Smooth muscle cell of the brain vasculature (primary cell): ENCODE measurements around the gene CASK.

Experiments
- DNase-seq: peaks from one replicate; pipeline ENCODE4 v3.0.0-alpha.2; 2012; ENCODE audit warnings: low read depth, low spot score

Gene CASK

DNA sequence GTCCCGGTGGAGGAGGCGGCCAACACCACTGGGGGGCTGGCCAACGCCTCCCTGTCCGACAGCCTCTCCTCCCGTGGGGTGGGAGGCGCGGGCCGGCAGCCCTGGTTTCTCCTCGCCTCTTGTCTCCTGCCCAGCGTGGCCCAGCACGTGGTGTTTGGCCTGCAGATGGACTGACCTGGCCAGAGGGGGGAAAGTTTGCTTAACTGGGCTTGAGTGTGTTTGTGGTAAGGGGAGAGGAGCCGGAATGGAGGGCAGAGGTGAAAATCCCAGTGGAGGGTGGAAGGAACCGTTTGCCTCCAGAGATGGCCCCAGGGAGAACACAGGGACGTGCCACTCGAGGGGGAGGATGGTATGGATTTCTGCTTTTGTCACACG, 448.6 kb downstream of the CASK start:
- DNase-seq = no peak

DNA sequence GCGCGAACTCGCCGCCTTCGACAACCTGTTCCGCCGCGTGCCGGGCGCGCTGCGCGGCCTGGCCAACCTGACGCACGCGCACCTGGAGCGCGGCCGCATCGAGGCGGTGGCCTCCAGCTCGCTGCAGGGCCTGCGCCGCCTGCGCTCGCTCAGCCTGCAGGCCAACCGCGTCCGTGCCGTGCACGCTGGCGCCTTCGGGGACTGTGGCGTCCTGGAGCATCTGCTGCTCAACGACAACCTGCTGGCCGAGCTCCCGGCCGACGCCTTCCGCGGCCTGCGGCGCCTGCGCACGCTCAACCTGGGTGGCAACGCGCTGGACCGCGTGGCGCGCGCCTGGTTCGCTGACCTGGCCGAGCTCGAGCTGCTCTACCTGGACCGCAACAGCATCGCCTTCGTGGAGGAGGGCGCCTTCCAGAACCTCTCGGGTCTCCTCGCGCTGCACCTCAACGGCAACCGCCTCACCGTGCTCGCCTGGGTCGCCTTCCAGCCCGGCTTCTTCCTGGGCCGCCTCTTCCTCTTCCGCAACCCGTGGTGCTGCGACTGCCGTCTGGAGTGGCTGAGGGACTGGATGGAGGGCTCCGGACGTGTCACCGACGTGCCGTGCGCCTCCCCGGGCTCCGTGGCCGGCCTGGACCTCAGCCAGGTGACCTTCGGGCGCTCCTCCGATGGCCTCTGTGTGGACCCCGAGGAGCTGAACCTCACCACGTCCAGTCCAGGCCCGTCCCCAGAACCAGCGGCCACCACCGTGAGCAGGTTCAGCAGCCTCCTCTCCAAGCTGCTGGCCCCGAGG, 449.2 kb downstream of the CASK start:
- DNase-seq = no peak

DNA sequence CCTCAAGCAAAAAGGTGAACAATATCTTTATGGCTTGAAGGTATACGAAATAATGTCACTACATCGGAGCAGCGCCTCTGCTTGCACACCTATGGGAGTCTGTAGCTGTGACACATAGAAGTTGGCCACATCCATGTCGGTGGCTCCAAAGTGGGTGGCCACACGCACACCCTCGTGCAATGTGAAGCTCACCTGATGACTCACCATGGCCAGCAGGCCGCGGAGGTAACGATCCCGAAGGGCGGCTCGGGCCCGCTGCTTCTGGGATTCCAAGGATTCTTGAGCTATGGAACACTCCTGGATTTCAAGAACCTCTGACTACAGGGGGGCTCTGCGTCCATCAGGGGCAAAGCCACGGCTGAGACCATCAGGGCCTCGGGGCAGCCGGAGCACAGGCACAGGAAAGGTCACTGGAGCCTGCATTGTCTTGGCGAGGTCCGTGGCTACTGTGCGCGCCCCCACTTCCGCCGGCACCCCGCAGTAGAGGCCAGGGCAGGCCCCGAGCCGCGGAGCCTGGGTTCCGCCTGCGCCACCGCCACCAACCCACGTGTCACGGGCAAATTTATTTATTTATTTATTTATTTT, 451.0 kb downstream of the CASK start:
- DNase-seq = no peak

DNA sequence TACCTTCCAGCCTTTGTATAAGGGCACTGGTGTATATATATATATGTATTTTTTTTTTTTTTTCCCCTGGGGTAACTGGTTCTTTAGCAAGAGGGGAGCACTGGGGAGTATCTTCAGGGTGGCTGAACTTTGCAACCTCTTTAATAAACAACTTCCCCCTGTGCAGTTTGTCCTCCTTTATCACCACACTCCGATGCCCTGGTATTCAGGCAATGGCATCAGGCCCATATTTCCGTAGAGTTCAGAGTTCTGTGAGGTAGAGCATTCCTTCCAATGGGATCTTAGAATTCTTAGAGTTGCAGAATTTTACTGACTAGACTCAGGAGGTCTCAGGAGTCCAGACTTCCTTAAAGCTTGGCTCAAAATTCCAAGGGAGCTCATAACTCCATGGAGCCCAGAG, 451.6 kb downstream of the CASK start:
- DNase-seq = no peak

DNA sequence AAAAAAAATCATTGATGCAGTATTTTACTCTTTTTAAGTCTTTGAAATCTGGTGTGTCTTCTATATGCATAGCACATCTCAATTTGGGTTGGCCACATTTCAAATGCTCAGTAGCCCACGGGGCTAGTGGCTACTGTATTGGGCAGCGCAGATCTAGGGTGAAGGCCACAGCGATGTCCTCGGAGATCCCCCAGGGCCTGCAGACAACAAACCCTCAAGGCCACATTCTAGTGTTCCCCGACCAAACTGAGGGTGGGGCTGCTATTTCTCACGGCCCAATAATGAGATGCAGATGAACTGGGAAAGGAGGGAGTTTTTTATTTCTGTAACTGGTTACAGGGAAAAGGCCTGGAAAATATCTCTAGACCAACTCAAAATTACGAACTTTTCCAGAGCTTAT, 452.6 kb downstream of the CASK start:
- no peak for DNase-seq

DNA sequence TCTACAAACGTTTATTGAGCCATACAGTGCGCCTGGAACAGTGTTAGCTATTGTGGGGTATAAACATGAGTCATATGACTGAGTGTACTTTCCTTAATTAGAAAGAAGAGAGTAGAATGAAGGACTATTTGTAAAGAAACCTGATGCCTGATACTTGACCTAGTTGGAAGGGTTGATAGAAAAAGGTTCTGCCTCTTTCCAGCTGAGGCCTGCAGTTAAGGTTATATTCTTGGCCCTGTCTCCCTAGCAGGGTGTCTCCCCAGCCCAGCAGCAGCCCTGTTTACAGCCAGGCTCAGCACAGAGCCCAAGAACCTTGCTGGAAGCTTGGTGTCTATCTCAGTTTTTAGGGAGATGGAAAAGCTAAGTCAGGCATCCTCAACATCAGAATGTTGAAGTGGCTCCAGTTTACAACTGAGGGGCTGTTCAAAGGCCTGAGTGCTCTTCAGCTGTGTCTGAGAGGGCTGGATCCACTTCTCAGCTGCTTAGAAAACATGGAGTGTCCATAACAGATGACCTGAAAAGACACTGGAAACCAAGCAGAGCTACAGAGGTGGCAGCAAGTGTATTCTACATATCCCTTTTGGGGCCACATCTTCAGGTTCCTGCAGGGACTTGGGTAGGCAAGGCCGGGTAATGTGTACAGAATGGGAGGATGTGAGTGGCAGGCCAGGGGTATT, 454.6 kb downstream of the CASK start:
- no peak for DNase-seq
